ENCODE data around the gene OR6C70.

DNA sequence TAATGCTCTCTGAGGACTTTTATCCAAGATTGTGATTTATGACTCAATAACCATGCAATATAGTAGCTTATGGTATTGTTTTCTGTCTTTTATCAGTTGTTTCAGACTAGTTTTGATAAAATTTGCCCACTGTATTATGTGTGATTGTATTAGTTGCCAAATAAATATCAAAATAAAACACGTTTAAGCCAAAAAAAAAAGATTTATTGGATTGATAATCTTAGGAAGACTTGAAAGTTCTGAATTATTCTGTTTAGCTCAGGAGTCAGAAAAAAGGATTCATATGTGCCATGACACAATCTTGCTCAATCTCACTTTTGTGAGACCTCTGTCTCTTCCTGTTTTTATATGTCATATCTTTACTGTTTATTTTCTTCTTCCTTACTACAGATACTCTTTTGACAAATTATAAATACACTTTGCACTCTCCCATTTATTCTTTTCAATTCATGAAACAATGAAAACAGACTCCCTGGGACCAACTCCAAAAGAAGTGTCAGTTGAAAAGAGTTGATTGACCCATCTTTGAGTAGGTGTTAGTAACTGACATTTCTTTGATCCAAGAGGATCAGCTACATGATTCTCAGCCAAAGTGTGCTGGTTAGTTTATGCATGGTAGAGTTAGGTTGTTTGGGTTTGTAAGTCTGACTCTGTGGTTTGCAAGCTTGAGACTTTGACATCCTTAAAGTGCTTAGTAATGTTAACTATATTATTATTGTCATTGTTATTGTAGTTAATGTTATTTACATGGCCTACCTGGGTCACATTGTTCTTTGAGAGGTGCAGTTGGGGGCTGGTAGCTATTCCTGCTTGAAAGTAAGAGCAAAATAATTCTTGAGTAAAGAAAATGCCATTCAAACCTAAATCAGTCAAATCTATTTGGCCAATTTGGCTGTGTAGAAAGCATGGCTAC lies 41.4 kb downstream of the OR6C70 start:
- TF ChIP-seq NR2C2 (CRISPR knock-in tag; IDR thresholded peaks at IDR 0.05) (no peak), ESRRA (CRISPR knock-in tag; IDR thresholded peaks at IDR 0.05; ENCODE audit: borderline replicate concordance) (no peak), ZNF423 (CRISPR knock-in tag; IDR thresholded peaks at IDR 0.05) (no peak)
- TF ChIP-seq, protein P1, sequence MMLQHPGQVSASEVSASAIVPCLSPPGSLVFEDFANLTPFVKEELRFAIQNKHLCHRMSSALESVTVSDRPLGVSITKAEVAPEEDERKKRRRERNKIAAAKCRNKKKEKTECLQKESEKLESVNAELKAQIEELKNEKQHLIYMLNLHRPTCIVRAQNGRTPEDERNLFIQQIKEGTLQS (CRISPR knock-in tag; conservative IDR thresholded peaks at IDR 0.05), result no peak
- TF ChIP-seq, protein P2, sequence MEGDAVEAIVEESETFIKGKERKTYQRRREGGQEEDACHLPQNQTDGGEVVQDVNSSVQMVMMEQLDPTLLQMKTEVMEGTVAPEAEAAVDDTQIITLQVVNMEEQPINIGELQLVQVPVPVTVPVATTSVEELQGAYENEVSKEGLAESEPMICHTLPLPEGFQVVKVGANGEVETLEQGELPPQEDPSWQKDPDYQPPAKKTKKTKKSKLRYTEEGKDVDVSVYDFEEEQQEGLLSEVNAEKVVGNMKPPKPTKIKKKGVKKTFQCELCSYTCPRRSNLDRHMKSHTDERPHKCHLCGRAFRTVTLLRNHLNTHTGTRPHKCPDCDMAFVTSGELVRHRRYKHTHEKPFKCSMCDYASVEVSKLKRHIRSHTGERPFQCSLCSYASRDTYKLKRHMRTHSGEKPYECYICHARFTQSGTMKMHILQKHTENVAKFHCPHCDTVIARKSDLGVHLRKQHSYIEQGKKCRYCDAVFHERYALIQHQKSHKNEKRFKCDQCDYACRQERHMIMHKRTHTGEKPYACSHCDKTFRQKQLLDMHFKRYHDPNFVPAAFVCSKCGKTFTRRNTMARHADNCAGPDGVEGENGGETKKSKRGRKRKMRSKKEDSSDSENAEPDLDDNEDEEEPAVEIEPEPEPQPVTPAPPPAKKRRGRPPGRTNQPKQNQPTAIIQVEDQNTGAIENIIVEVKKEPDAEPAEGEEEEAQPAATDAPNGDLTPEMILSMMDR (IDR thresholded peaks at IDR 0.05), result no peak
